ENCODE results near the gene ANGEL1.
A peak's percentile ranks its signal among the peaks of the same experiment; 100 is the strongest.

Gene ANGEL1, protein sequence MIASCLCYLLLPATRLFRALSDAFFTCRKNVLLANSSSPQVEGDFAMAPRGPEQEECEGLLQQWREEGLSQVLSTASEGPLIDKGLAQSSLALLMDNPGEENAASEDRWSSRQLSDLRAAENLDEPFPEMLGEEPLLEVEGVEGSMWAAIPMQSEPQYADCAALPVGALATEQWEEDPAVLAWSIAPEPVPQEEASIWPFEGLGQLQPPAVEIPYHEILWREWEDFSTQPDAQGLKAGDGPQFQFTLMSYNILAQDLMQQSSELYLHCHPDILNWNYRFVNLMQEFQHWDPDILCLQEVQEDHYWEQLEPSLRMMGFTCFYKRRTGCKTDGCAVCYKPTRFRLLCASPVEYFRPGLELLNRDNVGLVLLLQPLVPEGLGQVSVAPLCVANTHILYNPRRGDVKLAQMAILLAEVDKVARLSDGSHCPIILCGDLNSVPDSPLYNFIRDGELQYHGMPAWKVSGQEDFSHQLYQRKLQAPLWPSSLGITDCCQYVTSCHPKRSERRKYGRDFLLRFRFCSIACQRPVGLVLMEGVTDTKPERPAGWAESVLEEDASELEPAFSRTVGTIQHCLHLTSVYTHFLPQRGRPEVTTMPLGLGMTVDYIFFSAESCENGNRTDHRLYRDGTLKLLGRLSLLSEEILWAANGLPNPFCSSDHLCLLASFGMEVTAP

DNA sequence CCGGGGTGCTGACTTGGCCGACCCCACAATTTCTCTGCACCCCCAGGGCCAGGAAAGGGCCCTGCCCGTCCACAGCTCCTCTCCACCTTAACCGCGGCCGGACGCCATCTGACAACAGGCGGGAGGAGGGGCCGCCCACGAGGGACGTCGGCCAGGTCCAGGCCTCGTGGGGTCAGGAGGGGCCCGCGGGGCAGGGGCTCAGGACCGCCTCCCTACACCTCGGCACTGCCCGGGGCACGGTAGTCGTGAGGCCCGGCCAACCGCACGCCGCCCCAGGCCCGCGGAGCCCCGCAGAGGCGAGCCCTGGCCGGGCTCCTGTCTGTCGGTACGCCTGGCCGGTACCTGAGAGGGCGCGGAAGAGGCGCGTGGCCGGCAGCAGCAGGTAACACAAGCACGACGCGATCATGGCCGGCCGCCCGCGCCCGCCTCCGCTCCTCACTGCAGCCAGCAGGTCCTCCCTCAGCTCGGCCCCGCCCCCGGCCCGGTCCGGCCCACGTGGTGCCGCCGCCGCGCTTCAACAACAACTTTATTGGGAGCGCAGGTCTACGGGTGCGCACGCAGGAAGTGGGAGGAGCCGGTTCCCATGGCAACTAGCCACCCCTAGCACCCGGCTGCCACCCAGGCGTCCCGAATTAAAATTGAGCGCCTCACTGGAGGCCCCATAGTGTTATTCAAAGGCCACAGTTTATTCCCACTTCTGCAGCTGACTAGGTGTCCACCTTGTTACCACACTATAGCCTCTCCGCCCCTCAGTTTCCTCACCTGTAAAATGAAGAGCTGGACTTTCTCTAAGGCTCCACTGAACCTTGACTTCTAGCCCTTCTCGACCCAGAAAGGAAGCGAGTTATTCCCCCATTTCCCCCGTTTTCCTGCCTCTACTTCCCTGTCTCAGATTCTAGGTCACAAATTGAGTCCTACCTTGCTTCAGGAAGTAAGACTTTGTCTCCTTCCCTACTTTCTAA is at the start of gene ANGEL1:
TSS of gene ANGEL1 (minus strand) at position 461 of the 962 bp plus-strand sequence. CDS start at position 406, 55 bp downstream.
- TF ChIP-seq FOXM1 (IDR thresholded peaks at IDR 0.05; ENCODE audit: borderline replicate concordance, low read depth) (no peak), TAF1 (IDR thresholded peaks at IDR 0.05; ENCODE audit: low read depth) (peak; percentile 70; the same call in 1 of the 2 replicates), TEAD4 (IDR thresholded peaks at IDR 0.05) (no peak; the same call in 1 of the 2 replicates), CEBPB (IDR thresholded peaks at IDR 0.05) (no peak), NFIC (IDR thresholded peaks at IDR 0.05) (peak; percentile 37; the same call in 1 of the 2 replicates), YY1 (IDR thresholded peaks at IDR 0.05; ENCODE audit: low read depth) (peak; percentile 69), EP300 (IDR thresholded peaks at IDR 0.05; ENCODE audit: borderline replicate concordance) (peak; percentile 69), EGR1 (IDR thresholded peaks at IDR 0.05) (peak; percentile 91), CREB1 (IDR thresholded peaks at IDR 0.05; ENCODE audit: low read depth) (no peak), TCF12 (IDR thresholded peaks at IDR 0.05; ENCODE audit: low read depth) (peak; percentile 85), RAD21 (IDR thresholded peaks at IDR 0.05; ENCODE audit: low read depth) (no peak), ZBTB7A (IDR thresholded peaks at IDR 0.05; ENCODE audit: low read depth) (peak; percentile 72; the same call in 1 of the 2 replicates)
- TF ChIP-seq, protein P1, sequence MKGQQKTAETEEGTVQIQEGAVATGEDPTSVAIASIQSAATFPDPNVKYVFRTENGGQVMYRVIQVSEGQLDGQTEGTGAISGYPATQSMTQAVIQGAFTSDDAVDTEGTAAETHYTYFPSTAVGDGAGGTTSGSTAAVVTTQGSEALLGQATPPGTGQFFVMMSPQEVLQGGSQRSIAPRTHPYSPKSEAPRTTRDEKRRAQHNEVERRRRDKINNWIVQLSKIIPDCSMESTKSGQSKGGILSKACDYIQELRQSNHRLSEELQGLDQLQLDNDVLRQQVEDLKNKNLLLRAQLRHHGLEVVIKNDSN (IDR thresholded peaks at IDR 0.05) = peak; percentile 98
- TF ChIP-seq, protein P2, sequence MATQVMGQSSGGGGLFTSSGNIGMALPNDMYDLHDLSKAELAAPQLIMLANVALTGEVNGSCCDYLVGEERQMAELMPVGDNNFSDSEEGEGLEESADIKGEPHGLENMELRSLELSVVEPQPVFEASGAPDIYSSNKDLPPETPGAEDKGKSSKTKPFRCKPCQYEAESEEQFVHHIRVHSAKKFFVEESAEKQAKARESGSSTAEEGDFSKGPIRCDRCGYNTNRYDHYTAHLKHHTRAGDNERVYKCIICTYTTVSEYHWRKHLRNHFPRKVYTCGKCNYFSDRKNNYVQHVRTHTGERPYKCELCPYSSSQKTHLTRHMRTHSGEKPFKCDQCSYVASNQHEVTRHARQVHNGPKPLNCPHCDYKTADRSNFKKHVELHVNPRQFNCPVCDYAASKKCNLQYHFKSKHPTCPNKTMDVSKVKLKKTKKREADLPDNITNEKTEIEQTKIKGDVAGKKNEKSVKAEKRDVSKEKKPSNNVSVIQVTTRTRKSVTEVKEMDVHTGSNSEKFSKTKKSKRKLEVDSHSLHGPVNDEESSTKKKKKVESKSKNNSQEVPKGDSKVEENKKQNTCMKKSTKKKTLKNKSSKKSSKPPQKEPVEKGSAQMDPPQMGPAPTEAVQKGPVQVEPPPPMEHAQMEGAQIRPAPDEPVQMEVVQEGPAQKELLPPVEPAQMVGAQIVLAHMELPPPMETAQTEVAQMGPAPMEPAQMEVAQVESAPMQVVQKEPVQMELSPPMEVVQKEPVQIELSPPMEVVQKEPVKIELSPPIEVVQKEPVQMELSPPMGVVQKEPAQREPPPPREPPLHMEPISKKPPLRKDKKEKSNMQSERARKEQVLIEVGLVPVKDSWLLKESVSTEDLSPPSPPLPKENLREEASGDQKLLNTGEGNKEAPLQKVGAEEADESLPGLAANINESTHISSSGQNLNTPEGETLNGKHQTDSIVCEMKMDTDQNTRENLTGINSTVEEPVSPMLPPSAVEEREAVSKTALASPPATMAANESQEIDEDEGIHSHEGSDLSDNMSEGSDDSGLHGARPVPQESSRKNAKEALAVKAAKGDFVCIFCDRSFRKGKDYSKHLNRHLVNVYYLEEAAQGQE (IDR thresholded peaks at IDR 0.05; ENCODE audit: low read depth) = no peak
- TF ChIP-seq, protein P3, sequence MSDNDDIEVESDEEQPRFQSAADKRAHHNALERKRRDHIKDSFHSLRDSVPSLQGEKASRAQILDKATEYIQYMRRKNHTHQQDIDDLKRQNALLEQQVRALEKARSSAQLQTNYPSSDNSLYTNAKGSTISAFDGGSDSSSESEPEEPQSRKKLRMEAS (IDR thresholded peaks at IDR 0.05) = peak; percentile 96

DNA sequence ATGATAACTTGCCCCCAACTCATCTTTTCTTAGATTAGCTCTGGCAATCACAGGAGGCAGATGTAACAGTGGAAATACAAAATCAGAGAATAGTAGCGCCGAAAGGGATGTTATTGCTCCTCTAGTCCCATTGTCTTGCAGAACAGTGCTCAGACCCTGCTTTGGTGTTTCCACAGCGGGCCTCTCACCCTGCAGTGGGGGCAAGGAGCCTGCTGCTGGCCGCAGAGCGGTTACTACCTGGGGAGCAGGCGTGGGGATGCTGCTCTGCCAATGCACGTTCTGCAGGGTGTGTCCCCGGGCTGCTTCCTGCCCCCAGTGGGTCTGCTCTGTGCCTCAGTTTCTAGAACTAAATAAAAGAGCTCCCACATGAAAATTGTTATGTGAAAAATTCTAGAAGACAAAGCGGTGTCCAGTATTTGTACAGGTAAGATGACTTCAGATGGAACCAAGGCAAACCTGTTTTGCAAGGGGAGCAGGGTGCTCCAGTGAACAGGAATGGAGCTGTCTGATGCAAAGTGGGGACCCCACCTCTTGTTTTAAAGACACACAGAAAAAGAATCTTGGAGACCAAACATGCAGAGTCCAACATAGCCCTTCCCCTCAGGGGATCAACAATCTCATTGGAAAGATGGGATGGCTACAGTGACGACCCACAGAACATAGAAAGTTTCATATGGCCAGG is 49.0 kb upstream of the ANGEL1 start:
- no peak for TF ChIP-seq CREB1 (IDR thresholded peaks at IDR 0.05; ENCODE audit: low read depth)
- no peak for TF ChIP-seq TCF12 (IDR thresholded peaks at IDR 0.05; ENCODE audit: low read depth)
- no peak for TF ChIP-seq TAF1 (IDR thresholded peaks at IDR 0.05; ENCODE audit: low read depth)
- TF ChIP-seq FOXM1 (IDR thresholded peaks at IDR 0.05; ENCODE audit: borderline replicate concordance, low read depth) = no peak
- no peak for TF ChIP-seq NFIC (IDR thresholded peaks at IDR 0.05)
- TF ChIP-seq EP300 (IDR thresholded peaks at IDR 0.05; ENCODE audit: borderline replicate concordance) = no peak
- TF ChIP-seq, protein P2 (IDR thresholded peaks at IDR 0.05; ENCODE audit: low read depth) = no peak
- TF ChIP-seq RAD21 (IDR thresholded peaks at IDR 0.05; ENCODE audit: low read depth) = no peak
- TF ChIP-seq YY1 (IDR thresholded peaks at IDR 0.05; ENCODE audit: low read depth) = no peak
- TF ChIP-seq EGR1 (IDR thresholded peaks at IDR 0.05) = no peak
- no peak for TF ChIP-seq CEBPB (IDR thresholded peaks at IDR 0.05)
- TF ChIP-seq, protein P1 (IDR thresholded peaks at IDR 0.05) = no peak

DNA sequence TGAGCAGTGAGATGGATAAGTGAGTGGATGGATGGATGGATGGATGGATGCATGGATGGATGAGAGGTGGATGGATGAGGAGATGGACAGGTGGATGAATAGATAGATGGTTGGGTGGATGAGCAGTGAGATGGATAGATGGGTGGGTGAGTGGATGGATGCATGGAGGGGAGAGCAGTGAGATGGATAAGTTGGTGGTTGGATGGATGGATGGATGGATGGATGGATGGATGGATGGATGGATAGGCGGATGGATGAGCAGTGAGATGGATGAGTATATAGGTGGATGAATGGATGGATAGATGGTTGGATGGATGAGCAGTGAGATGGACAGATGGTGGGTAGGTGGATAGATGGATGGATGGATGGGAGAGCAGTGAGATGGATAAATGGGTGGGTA is 44.1 kb upstream of the ANGEL1 start:
- TF ChIP-seq, protein P1 (IDR thresholded peaks at IDR 0.05) = no peak
- TF ChIP-seq RAD21 (IDR thresholded peaks at IDR 0.05; ENCODE audit: low read depth) = no peak
- no peak for TF ChIP-seq TAF1 (IDR thresholded peaks at IDR 0.05; ENCODE audit: low read depth)
- TF ChIP-seq NFIC (IDR thresholded peaks at IDR 0.05) = no peak
- no peak for TF ChIP-seq CREB1 (IDR thresholded peaks at IDR 0.05; ENCODE audit: low read depth)
- TF ChIP-seq TCF12 (IDR thresholded peaks at IDR 0.05; ENCODE audit: low read depth) = no peak
- no peak for TF ChIP-seq FOXM1 (IDR thresholded peaks at IDR 0.05; ENCODE audit: borderline replicate concordance, low read depth)
- TF ChIP-seq ZBTB7A (IDR thresholded peaks at IDR 0.05; ENCODE audit: low read depth) = no peak
- no peak for TF ChIP-seq CEBPB (IDR thresholded peaks at IDR 0.05)
- TF ChIP-seq EGR1 (IDR thresholded peaks at IDR 0.05) = no peak
- TF ChIP-seq TEAD4 (IDR thresholded peaks at IDR 0.05) = no peak
- no peak for TF ChIP-seq YY1 (IDR thresholded peaks at IDR 0.05; ENCODE audit: low read depth)
- TF ChIP-seq, protein P3 (IDR thresholded peaks at IDR 0.05) = no peak
- no peak for TF ChIP-seq EP300 (IDR thresholded peaks at IDR 0.05; ENCODE audit: borderline replicate concordance)
- TF ChIP-seq, protein P2 (IDR thresholded peaks at IDR 0.05; ENCODE audit: low read depth) = no peak
